ENCODE measurements around the gene TRIO. TPM values are rescaled to one million over a fixed set of nuclear protein-coding genes. Genes with fewer than 3 reads are reported as not detected.

The TRIO gene
- total RNA-seq, 2 experiments from 2014 or later, result 4.1 to 6.5 TPM

DNA sequence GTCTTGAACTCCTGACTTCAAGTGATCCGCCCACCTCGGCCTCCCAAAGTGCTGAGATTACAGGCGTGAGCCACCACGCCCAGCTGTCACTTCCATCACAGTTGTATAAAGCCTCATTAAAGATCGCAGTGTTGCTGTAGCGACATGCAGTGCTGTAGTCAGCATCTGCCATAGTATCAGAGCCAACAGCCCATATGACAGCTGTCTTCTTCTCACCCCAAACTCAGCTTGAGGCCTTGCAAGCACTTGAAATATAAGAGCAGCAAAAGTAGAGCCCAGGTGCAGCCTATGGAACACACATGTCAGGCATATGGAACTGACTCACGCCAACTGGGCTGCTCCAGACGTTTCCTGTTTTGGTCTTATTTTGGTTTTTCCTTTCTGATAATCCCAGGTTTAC is 167.8 kb downstream of the TRIO start:
- no peak for DNase-seq
- Histone ChIP-seq H3K4me3 (ENCODE audit: low read length) (no peak overlapping the region), H3K4me1 (ENCODE audit: insufficient read depth, low read length) (no peaks in the 10 kb centered on the region), H3K36me3 (ENCODE audit: insufficient read depth, low read length) (no peaks in the 10 kb centered on the region), H3K27me3 (ENCODE audit: control insufficient read depth in 1 of 2, insufficient read depth in 2 of 2, low read length in 2 of 2) (no peaks in the 10 kb centered on the region), H3K9me3 (ENCODE audit: control insufficient read depth in 1 of 2, insufficient read depth in 1 of 2, low read length in 2 of 2) (peaks cover 0 to 4% of the 10 kb centered on the region in 2 experiments), H3K27ac (ENCODE audit: low read depth in 1 of 2, low read length in 2 of 2) (no peak overlapping the region)
- Mint-ChIP-seq H3K27me3 (no peaks in the 10 kb centered on the region), H3K4me1 (ENCODE audit: low read depth) (no peaks in the 10 kb centered on the region), H3K9me3 (peaks cover 3% of the 10 kb centered on the region), H3K27ac (no peak overlapping the region), H3K4me3 (no peak overlapping the region), H3K36me3 (ENCODE audit: low read depth) (no peaks in the 10 kb centered on the region)
- no peak for ATAC-seq (ENCODE audit: poor library complexity)
- TF ChIP-seq, protein P1, sequence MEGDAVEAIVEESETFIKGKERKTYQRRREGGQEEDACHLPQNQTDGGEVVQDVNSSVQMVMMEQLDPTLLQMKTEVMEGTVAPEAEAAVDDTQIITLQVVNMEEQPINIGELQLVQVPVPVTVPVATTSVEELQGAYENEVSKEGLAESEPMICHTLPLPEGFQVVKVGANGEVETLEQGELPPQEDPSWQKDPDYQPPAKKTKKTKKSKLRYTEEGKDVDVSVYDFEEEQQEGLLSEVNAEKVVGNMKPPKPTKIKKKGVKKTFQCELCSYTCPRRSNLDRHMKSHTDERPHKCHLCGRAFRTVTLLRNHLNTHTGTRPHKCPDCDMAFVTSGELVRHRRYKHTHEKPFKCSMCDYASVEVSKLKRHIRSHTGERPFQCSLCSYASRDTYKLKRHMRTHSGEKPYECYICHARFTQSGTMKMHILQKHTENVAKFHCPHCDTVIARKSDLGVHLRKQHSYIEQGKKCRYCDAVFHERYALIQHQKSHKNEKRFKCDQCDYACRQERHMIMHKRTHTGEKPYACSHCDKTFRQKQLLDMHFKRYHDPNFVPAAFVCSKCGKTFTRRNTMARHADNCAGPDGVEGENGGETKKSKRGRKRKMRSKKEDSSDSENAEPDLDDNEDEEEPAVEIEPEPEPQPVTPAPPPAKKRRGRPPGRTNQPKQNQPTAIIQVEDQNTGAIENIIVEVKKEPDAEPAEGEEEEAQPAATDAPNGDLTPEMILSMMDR (IDR thresholded peaks at IDR 0.05), result no peak
- intact Hi-C loops (cut with DNase I, micrococcal nuclease), result no loop called here
- CTCF ChIA-PET, result no interaction called here
- POLR2A ChIA-PET, result no interaction called here

DNA sequence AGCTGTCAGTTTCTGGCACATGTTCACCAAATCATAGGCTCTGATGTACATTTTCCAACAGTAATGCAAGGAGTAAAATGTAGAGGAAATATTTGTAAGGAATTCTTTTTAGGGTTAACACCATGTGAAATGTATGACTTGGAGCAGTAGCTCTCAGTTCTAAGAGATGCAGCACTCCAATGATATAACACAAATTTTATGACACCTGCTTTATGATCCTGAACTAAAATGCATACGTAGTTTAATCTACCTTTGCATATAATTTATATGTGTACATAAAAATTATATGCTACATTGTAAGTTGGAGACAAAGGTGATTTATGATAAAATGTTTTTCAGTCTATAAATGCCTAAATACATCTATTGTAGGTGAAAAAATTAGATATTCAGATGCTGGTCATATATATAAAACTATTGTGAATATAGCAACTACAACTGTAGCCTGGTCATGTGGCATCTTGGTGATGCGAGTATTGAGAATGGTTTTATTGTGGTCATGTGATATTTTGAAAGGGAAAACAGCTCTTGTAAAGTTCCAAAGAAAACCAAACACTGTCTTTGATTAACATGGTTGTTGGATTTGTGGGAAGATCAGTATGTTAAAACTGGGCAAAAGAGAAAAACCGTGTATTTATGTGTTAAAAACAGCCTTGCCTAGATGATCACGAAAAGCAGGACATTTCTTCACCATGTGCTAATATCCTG is 171.0 kb downstream of the TRIO start:
- Mint-ChIP-seq H3K27ac (no peak overlapping the region), H3K36me3 (ENCODE audit: low read depth) (no peaks in the 10 kb centered on the region), H3K4me3 (no peak overlapping the region), H3K9me3 (no peaks in the 10 kb centered on the region), H3K27me3 (no peaks in the 10 kb centered on the region), H3K4me1 (ENCODE audit: low read depth) (no peaks in the 10 kb centered on the region)
- intact Hi-C loops (cut with DNase I, micrococcal nuclease), result no loop called here
- TF ChIP-seq, protein P1 (IDR thresholded peaks at IDR 0.05), result no peak
- H3K27me3 ChIP-seq (ENCODE audit: control insufficient read depth in 1 of 2, insufficient read depth in 2 of 2, low read length in 2 of 2), result no peaks in the 10 kb centered on the region
- no peak for ATAC-seq (ENCODE audit: poor library complexity)
- no peak for DNase-seq
- no peaks in the 10 kb centered on the region for H3K9me3 ChIP-seq (ENCODE audit: control insufficient read depth in 1 of 2, insufficient read depth in 1 of 2, low read length in 2 of 2)
- CTCF ChIA-PET, result no interaction called here
- H3K4me1 ChIP-seq (ENCODE audit: insufficient read depth, low read length), result no peaks in the 10 kb centered on the region
- H3K36me3 ChIP-seq (ENCODE audit: insufficient read depth, low read length), result no peaks in the 10 kb centered on the region
- POLR2A ChIA-PET, result no interaction called here
- no peak overlapping the region for H3K4me3 ChIP-seq (ENCODE audit: low read length)
- H3K27ac ChIP-seq (ENCODE audit: low read depth in 1 of 2, low read length in 2 of 2), result no peak overlapping the region

DNA sequence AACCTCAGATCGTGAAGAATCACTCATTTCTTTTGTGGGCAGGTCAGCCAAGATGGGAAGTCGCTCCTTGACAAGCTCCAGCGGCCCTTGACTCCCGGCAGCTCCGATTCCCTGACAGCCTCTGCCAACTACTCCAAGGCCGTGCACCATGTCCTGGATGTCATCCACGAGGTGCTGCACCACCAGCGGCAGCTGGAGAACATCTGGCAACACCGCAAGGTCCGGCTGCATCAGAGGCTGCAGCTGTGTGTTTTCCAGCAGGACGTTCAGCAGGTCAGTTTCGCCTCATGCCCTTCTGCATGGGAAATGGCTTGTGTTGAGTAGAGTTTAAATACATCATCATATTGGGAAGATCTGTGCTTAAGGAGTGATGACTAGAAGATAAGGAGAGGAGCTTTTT is 173.3 kb downstream of the TRIO start:
- H3K27me3 ChIP-seq (ENCODE audit: control insufficient read depth in 1 of 2, insufficient read depth in 2 of 2, low read length in 2 of 2), result no peaks in the 10 kb centered on the region
- intact Hi-C loops (cut with DNase I, micrococcal nuclease), result no loop called here
- Mint-ChIP-seq H3K4me3 (no peak overlapping the region), H3K27me3 (no peaks in the 10 kb centered on the region), H3K27ac (no peak overlapping the region), H3K4me1 (ENCODE audit: low read depth) (no peaks in the 10 kb centered on the region), H3K36me3 (ENCODE audit: low read depth) (no peaks in the 10 kb centered on the region), H3K9me3 (peaks cover 2% of the 10 kb centered on the region)
- no peaks in the 10 kb centered on the region for H3K36me3 ChIP-seq (ENCODE audit: insufficient read depth, low read length)
- CTCF ChIA-PET, result no interaction called here
- TF ChIP-seq, protein P1 (IDR thresholded peaks at IDR 0.05), result no peak
- POLR2A ChIA-PET, result no interaction called here
- H3K27ac ChIP-seq (ENCODE audit: low read depth in 1 of 2, low read length in 2 of 2), result no peak overlapping the region
- DNase-seq (no peak), ATAC-seq (ENCODE audit: poor library complexity) (no peak)
- H3K4me3 ChIP-seq (ENCODE audit: low read length), result no peak overlapping the region
- no peaks in the 10 kb centered on the region for H3K9me3 ChIP-seq (ENCODE audit: control insufficient read depth in 1 of 2, insufficient read depth in 1 of 2, low read length in 2 of 2)
- no peaks in the 10 kb centered on the region for H3K4me1 ChIP-seq (ENCODE audit: insufficient read depth, low read length)
